IMR-90 (cell line): ENCODE data around the gene PTPN7. TPM values are rescaled to one million over a fixed set of nuclear protein-coding genes. Genes with fewer than 3 reads are reported as not detected.

Source experiments
- ATAC-seq: fragments of 200-7000 bp; cut with Tn5 transposase; 2 replicates; pipeline ENCODE4 v1.9.1; 2020; ENCODE audit warnings: low read depth, mild to moderate bottlenecking, moderate library complexity
- BruUV-seq: library from RNA; stranded (reverse); fragments of 400-500 nt; replicated peaks from 2 replicates; lab custom pipeline; 2021; lab: Mats Ljungman, UMichigan
- CTCF ChIA-PET: fragments of 300-600 bp; formaldehyde crosslinking; extraction: SDS; loops from one replicate; lab custom pipeline; 2021; ENCODE audit warnings: antibody characterized with exemption; lab: Yijun Ruan, JAX
- POLR2A ChIA-PET: fragments of 300-600 bp; sonication (Branson Sonifier 250); formaldehyde crosslinking; loops from one replicate; lab custom pipeline; 2022; ENCODE audit warnings: antibody characterized with exemption; ENCODE audit not compliant: unreplicated experiment; lab: Charles Lee
- DNase-seq: peaks from one replicate; pipeline ENCODE4 v3.0.0; 2013
- H2AFZ ChIP-seq: replicated peaks from 2 replicates; pipeline ENCODE3; 2013; ENCODE audit warnings: low read length, mild to moderate bottlenecking; ENCODE audit not compliant: poor library complexity
- H2AK5ac ChIP-seq: 2 replicates; pipeline ENCODE4 v1.6.1; 2013; ENCODE audit warnings: low read depth, low read length, inconsistent platforms
- H2AK9ac ChIP-seq: replicated peaks from 2 replicates; pipeline ENCODE3; 2013; ENCODE audit warnings: mild to moderate bottlenecking, low read depth, low read length, moderate library complexity; ENCODE audit not compliant: poor library complexity
- H2BK120ac ChIP-seq: 2 replicates; pipeline ENCODE4 v1.6.1; 2013; ENCODE audit warnings: low read depth, low read length, inconsistent platforms
- H2BK15ac ChIP-seq: 3 replicates; pipeline ENCODE4 v1.6.1; 2013; ENCODE audit warnings: low read depth, low read length, inconsistent platforms
- H2BK20ac ChIP-seq: 2 replicates; pipeline ENCODE4 v1.6.1; 2013; ENCODE audit warnings: low read depth, mild to moderate bottlenecking, inconsistent platforms, low read length, moderate library complexity
- H2BK5ac ChIP-seq: 2 replicates; pipeline ENCODE4 v1.6.1; 2013; ENCODE audit warnings: mild to moderate bottlenecking, low read depth, low read length, inconsistent platforms; ENCODE audit not compliant: poor library complexity, severe bottlenecking
- H3K14ac ChIP-seq: replicated peaks from 2 replicates; pipeline ENCODE4 v1.6.1; 2013; ENCODE audit warnings: low read depth, low read length, inconsistent platforms
- H3K18ac ChIP-seq: 2 replicates; pipeline ENCODE4 v1.6.1; 2013; ENCODE audit warnings: low read depth, low read length, control low read depth
- H3K23ac ChIP-seq: 2 replicates; pipeline ENCODE4 v1.6.1; 2013; ENCODE audit warnings: low read depth, low read length, inconsistent platforms
- H3K27ac ChIP-seq: 2 replicates; pipeline ENCODE4 v1.5.1; 2013; ENCODE audit warnings: mild to moderate bottlenecking, control low read depth, low read length; ENCODE audit not compliant: insufficient read depth
- H3K27me3 ChIP-seq: 2 replicates; pipeline ENCODE4 v1.6.1; 2013; ENCODE audit warnings: low read length; ENCODE audit not compliant: control insufficient read depth, insufficient read depth
- H3K36me3 ChIP-seq: 2 replicates; pipeline ENCODE4 v1.6.1; 2013; ENCODE audit warnings: low read length, mixed read lengths; ENCODE audit not compliant: control insufficient read depth, insufficient read depth
- H3K4ac ChIP-seq: 2 replicates; pipeline ENCODE4 v1.6.1; 2013; ENCODE audit warnings: low read depth, low read length, inconsistent platforms
- H3K4me1 ChIP-seq: 2 replicates; pipeline ENCODE4 v1.6.1; 2013; ENCODE audit warnings: low read length, mixed read lengths; ENCODE audit not compliant: control insufficient read depth, insufficient read depth
- H3K4me2 ChIP-seq: 2 replicates; pipeline ENCODE4 v1.6.1; 2013; ENCODE audit warnings: low read depth, mild to moderate bottlenecking, control low read depth, low read length, moderate library complexity
- H3K4me3 ChIP-seq: 2 replicates; pipeline ENCODE4 v1.5.1; 2013; ENCODE audit warnings: low read depth, mild to moderate bottlenecking, control low read depth, low read length, moderate library complexity; ENCODE audit not compliant: insufficient read depth
- H3K56ac ChIP-seq: 2 replicates; pipeline ENCODE4 v1.6.1; 2013; ENCODE audit warnings: low read length, inconsistent platforms; ENCODE audit not compliant: insufficient read depth; ENCODE audit errors: extremely low read depth
- H3K79me1 ChIP-seq, 2 experiments: 2 replicates each; pipeline ENCODE4 v1.6.1; 2013; ENCODE audit warnings: low read length in 2 of 2, inconsistent platforms in 1 of 2, low read depth in 1 of 2
- H3K9ac ChIP-seq: 2 replicates; pipeline ENCODE4 v1.6.1; 2013; ENCODE audit warnings: low read depth, low read length, control low read depth
- H3K9me1 ChIP-seq: 2 replicates; pipeline ENCODE4 v1.6.1; 2013; ENCODE audit warnings: low read length, inconsistent platforms; ENCODE audit not compliant: insufficient read depth
- H3K9me3 ChIP-seq: 2 replicates; pipeline ENCODE4 v1.6.1; 2013; ENCODE audit warnings: low read length; ENCODE audit not compliant: control insufficient read depth, insufficient read depth
- H4K20me1 ChIP-seq: 2 replicates; pipeline ENCODE4 v1.6.1; 2013; ENCODE audit warnings: low read length, inconsistent platforms; ENCODE audit not compliant: insufficient read depth
- H4K5ac ChIP-seq: 2 replicates; pipeline ENCODE4 v1.6.1; 2013; ENCODE audit warnings: mild to moderate bottlenecking, low read depth, low read length, control low read depth
- H4K8ac ChIP-seq, 2 experiments: 2 replicates each; pipeline ENCODE4 v1.6.1; 2013; ENCODE audit warnings: low read depth in 2 of 2, low read length in 2 of 2, control low read depth in 1 of 2, inconsistent platforms in 1 of 2
- H4K91ac ChIP-seq: 2 replicates; pipeline ENCODE4 v1.6.1; 2013; ENCODE audit warnings: low read depth, low read length, inconsistent platforms; ENCODE audit not compliant: insufficient read depth
- CEBPB ChIP-seq: IDR thresholded peaks from 2 replicates; pipeline ENCODE4 v1.6.1; 2012; ENCODE audit warnings: low read depth, low read length, improper control_type of control experiment
- MAFK ChIP-seq: IDR thresholded peaks from 2 replicates; pipeline ENCODE4 v1.6.1; 2012; ENCODE audit warnings: low read depth, low read length, improper control_type of control experiment
- WGBS, 2 experiments: methylation state at CpG; one replicate each; pipeline versions ENCODE4 v1.1.5 to v1.1.7; 2013; ENCODE audit warnings: missing lambda C conversion rate in 2 of 2; ENCODE audit not compliant: insufficient read length in 1 of 2; ENCODE audit errors: extremely low coverage in 2 of 2; 5-methylcytosine and 5-hydroxymethylcytosine counted together
- dilution Hi-C: fragments of 300-500 bp; cut with HindIII; formaldehyde crosslinking; loops from one replicate; pipeline ENCODE4 v1.14.3; 2018; ENCODE audit warnings: low sequenced_read_pairs; ENCODE audit not compliant: unreplicated experiment
- in situ Hi-C: fragments of 300-500 bp; cut with MboI; formaldehyde crosslinking; loops from 3 replicates; pipeline ENCODE4 v1.14.3; 2019; ENCODE audit warnings: low sequenced_read_pairs, inconsistent platforms, mixed read lengths
- intact Hi-C: fragments of 100-400 bp; cut with micrococcal nuclease; formaldehyde crosslinking; loops from 2 replicates; pipeline ENCODE4 v1.10.0; 2022
- polyA plus RNA-seq, 3 experiments: library from polyadenylated mRNA; depleted of rRNA; stranded (reverse); fragments of >200 nt; gene quantifications; 2 replicates each; pipeline ENCODE4 v1.2.3, GENCODE V29; 2012; ENCODE audit warnings: low replicate concordance in 1 of 3
- total RNA-seq: library from RNA; depleted of rRNA; stranded (reverse); fragments of >200 nt; gene quantifications from 2 replicates; pipeline ENCODE4 v1.2.3, GENCODE V29; 2012

Gene PTPN7
- total and polyA plus RNA-seq, 2 of the 4 experiments (the other 2 are of a cell fraction), result 0.05 TPM; not detected in 1

DNA sequence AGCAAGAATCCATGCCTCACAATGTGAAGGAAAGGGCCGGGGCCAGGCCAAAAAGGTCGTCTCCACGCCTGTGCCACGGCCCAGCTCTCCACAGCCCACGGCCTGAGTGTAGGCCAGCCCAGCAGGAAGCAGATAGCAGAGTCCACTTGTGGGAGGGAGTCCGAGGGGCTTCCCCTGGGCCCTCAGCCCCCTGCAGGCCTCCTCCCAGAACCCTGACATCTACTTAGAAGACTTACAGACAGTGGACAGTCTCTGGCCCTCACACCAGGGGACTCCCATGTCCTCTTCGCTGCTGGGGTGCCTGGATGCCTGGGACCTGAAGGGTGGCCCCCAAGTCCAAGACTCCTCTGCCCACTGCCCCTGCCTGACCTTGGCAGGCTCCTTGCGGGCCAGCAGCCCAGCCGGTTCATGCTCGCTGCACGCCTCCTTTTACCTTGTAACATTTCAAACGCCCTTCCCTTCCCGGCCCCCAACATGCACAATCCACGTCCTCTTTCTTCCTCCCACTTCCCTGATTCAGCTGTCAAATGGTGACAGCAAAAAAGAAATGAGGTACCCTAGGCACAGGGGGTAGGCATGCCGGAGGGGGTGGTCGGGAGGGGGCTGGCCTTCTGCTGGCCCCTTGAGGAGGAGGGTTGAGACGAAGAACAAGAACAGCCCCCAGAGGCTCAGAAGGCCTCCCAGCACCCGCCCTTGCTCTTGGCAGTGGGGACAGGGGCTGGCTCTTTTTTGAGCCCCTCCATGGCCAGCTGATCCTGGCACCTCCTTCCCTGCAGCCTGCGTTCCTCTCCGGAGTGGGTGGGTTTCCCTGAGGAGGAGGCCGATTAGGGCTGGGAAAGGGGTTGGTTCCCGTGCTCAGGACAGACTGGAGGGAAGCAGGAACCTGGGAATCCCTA is 997 bp upstream of the PTPN7 start (continued):
- TF ChIP-seq MAFK, result no peak

DNA sequence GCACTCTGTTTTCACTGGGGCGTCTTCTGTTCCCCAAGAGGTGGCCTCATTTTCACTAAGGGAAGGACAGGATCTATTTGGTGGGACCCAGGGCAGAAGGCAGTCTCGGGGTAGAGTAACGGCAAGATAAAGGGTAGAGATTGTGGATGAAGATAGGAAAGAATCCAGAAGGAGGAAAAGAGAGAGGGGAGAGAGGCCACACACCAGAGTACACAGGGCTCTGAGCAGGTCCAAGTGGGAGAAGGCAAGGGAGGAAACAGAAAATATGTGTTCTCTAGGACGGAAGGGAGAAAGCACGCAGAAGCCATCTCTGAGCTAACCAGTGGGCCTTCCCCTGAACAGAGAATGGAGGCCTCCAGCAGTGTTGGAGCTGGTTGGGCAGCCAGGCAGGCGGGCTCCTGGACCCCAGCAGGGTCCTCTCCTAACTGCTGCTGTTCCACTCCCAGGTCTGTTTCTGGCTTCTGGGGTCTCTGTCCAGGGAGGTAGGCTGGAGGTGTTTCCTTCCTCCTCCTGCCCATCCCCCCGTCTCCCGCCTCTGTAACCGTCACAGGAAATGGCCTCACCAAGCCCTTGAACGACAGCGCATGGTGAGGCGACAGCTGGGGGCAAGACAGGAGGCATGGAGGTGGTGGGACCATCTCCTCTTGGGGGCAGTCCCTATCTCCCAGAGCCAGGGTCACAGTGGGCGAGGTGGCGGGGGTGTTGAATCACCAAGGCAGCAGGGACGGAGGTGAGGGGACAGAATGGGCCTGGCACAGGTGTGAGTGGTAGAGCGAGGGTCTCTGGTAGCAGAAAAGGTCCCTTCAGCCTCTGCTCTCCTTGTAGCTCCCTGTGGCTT is 649 bp downstream of the PTPN7 start:
- Histone ChIP-seq H3K36me3 (no peaks in the 10 kb centered on the region), H3K18ac (no peak overlapping the region), H3K4ac (no peak overlapping the region), H4K5ac (no peak overlapping the region), H3K14ac (no peak overlapping the region), H3K56ac (no peak overlapping the region), H4K8ac (no peak overlapping the region), H3K27ac (no peak overlapping the region), H3K4me3 (no peak overlapping the region), H3K9me1 (no peaks in the 10 kb centered on the region), H3K4me1 (no peaks in the 10 kb centered on the region), H3K9me3 (no peaks in the 10 kb centered on the region), H3K27me3 (peaks cover 31% of the 10 kb centered on the region; the same call in 1 of the 2 replicates), H2AK5ac (no peak overlapping the region), H3K4me2 (no peak overlapping the region), H4K20me1 (no peaks in the 10 kb centered on the region), H3K79me1 (no peaks in the 10 kb centered on the region), H4K91ac (no peak overlapping the region), H3K9ac (no peak overlapping the region), H2AK9ac (no peak overlapping the region), H2BK5ac (no peak overlapping the region), H2BK15ac (no peak overlapping the region), H2BK120ac (no peak overlapping the region), H2BK20ac (no peak overlapping the region), H2AFZ (no peak overlapping the region), H3K23ac (no peak overlapping the region)
- no peak for ATAC-seq
- in situ Hi-C loops (no loop called here), intact Hi-C loops (loop anchor here (10.0 kb wide), 1 partner anchor 885 kb away; no protein-coding TSS in a partner anchor), dilution Hi-C loops (no loop called here)
- 88% methylated on average over 2 of the region's 16 CpGs; no CpG with 5 or more reads in 1 of the 2 experiments for WGBS, 2 experiments
- TF ChIP-seq MAFK, result no peak
- TF ChIP-seq CEBPB, result no peak
- no TSS peak for BruUV-seq
- DNase-seq, result no peak
- CTCF ChIA-PET, result interaction anchor here (0.6 kb wide), 2 partner anchors 67 to 1562 kb away, joined by 3 read pairs; no protein-coding TSS in a partner anchor
- POLR2A ChIA-PET, result no interaction called here
